ENCODE measurements around the gene MRPL16.
"Not testable (repeated sequence)": the region's sequence is repeated elsewhere in the genome, so short reads cannot be mapped to it uniquely, and the experiment has no call there.

MRPL16 gene

GRCh38 chr11:59810911-59811259, 307 bp upstream of the MRPL16 start:
- DNase-seq (ENCODE audit: low read depth), result no peak

DNA sequence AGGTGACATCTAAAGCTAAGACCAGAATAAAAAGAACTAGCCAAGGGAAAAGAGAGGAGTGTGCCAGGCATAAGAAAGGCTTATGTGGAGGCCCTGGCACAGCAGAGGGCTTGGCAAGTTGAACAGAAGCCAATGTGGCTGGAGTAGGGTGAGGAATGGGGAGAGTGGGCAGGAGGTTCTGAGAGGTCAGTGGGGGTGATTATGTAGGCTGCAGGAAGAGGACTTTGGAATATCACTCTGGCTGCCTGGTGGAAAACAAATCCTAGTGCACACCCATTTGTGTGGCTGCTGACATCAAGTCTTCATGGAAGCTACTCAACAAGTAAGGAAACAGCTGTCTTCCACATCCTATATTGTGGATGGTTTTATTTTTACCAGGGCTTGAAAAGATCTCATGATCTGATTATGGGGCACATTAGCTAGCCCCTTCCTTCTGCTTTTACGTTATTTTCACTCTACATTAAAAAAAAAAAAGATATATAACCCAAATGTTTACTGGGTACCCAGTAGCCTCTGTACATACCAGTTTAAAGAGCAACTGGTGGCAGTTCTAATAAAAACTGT, 3.4 kb downstream of the MRPL16 start:
- DNase-seq (ENCODE audit: low read depth), result no peak

GRCh38 chr11:59804061-59804460, 6.5 kb downstream of the MRPL16 start:
- no peak for DNase-seq (ENCODE audit: low read depth)

GRCh38 chr11:59802639-59803176, 7.9 kb downstream of the MRPL16 start:
- DNase-seq (ENCODE audit: low read depth), result peak; percentile 44

DNA sequence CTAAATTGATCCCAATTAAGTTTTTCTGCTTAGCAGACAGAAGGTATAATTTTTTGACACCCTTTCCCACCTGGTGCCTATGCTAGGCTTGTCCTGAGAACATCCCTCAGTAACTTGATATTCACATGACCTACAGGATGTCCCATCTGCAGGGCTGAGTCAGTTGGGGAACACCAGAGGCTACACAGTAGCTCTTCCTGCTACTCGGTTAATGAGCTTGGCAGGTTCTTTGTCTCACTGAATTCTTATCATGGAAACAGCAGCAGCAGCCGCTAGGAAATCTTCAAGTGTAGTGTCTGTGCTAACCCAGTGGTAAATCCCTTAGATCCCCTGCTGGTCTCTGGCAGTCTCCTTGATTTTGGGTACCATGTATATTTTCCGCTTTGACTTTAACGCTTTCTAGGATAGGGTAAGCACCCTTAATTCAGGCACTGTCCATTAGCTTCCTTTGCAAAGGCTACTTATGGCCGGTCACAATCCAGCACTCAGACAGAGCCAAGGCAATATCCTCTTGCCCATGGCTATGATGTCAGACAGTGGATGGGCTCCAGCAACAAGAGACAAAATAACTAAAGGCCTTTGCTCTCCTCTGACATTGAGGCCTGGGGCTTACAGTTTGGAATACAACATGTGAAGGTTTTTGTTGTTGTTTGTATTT, 8.5 kb downstream of the MRPL16 start:
- DNase-seq (ENCODE audit: low read depth), result peak; percentile 21

GRCh38 chr11:59801160-59801706, 9.3 kb downstream of the MRPL16 start:
- DNase-seq (ENCODE audit: low read depth), result no peak

DNA sequence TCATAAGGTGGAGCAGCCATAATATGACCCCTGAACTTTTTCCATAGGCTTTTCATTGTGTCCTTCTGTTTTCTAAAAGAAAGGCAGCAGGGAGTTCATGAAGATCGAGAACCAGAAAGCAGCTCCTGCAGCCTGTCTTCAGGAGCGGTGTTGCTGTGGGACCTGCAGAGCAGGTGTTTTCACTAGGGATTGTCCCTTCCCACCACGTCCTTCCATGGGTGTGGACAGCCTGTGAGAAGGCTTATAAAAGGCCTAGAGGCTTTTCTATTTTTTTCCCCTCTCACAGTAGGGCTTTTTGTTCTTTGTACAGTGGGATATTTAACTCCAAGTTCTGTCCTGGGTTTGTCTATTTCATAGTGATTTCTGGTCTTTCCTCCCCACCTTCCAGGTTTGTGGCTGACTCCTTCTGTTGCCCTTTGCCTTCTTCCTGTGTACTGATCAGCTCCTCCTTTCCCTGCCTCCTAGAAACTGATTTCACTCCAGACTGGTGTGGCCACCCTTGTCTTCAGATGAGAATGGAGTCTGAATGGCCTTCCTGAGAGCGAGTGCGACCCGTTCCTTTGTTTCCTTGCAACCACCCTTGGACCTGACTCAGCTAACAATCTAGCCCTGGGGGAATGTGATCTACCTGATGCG, 10.1 kb downstream of the MRPL16 start:
- DNase-seq (ENCODE audit: low read depth), result no peak

GRCh38 chr11:59794417-59794816, 16.2 kb downstream of the MRPL16 start:
- no peak for DNase-seq (ENCODE audit: low read depth)

GRCh38 chr11:59792507-59792906, 18.1 kb downstream of the MRPL16 start:
- DNase-seq (ENCODE audit: low read depth), result no peak

- DNase-seq (ENCODE audit: low read depth), result peak; percentile 53
Measured at GRCh38 chr11:59791639-59792038, 18.9 kb downstream of the MRPL16 start.

- DNase-seq (ENCODE audit: low read depth), result peak; percentile 75
Measured at GRCh38 chr11:59787816-59788215, 22.8 kb downstream of the MRPL16 start.

DNA sequence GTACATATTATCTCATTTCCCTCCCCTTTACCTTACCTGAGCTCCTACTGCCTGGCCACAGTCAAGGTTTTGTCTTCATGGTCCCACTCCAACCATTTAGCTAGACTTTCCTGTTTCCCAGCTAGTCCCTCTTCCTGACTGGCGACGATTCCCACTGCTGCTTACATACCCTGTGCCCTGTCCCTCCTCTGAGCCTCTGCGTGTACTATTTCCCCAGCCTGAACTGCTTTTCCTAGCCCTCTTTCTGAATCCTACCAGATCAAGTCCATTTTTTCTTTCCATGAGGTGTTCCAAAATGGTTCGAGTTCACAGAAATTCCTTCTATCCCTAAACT, 23.4 kb downstream of the MRPL16 start:
- DNase-seq (ENCODE audit: low read depth), result no peak

DNA sequence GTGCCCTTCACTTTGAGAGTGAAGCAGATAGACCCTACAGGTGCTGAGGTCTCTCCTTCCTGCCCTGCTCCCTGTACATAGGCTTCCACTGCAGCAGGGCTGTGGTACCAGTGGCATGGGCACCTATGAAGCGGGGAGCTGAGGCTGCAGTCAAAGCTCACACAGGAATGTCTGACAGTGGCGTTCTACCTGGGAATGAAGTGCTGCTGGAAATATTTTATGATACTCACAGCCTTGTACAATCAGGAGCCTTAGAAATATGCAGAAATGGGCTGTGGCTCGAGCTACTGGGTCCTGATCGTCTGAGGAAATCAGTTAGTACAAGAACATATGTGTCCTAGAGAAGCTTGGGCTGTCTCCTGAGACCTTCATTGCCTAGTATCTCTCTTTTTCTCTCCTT, 24.8 kb downstream of the MRPL16 start:
- no peak for DNase-seq (ENCODE audit: low read depth)

GRCh38 chr11:59784441-59784840, 26.1 kb downstream of the MRPL16 start:
- not testable (repeated sequence) for DNase-seq (ENCODE audit: low read depth)

- no peak for DNase-seq (ENCODE audit: low read depth)
Measured at GRCh38 chr11:59783632-59784090, 26.9 kb downstream of the MRPL16 start.

GRCh38 chr11:59782080-59782479, 28.5 kb downstream of the MRPL16 start:
- no peak for DNase-seq (ENCODE audit: low read depth)

DNA sequence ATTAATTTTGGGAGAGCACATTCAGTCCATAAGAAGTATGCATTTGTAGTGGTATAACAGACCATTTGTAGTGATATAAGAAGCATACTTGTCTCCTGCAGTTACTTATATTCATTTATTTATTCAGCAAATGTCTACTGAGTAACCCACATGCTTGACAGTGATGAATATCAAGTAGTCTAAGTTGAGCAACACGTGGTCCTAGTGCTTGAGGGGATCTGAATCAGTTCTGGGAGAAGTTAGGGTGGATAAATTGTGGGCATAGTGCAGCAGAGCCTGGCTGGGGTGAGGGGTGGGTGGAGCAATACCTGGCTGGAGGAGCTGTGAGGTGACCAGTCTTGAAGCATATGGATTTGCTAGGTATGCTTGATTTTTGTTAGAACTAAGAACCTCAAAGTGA, 31.1 kb downstream of the MRPL16 start:
- DNase-seq (ENCODE audit: low read depth), result peak; percentile 28

- DNase-seq (ENCODE audit: low read depth), result no peak
Measured at GRCh38 chr11:59778122-59778521, 32.5 kb downstream of the MRPL16 start.

GRCh38 chr11:59777104-59777503, 33.5 kb downstream of the MRPL16 start:
- no peak for DNase-seq (ENCODE audit: low read depth)

GRCh38 chr11:59776210-59777066, 34.1 kb downstream of the MRPL16 start:
- peak; percentile 86 for DNase-seq (ENCODE audit: low read depth)

DNA sequence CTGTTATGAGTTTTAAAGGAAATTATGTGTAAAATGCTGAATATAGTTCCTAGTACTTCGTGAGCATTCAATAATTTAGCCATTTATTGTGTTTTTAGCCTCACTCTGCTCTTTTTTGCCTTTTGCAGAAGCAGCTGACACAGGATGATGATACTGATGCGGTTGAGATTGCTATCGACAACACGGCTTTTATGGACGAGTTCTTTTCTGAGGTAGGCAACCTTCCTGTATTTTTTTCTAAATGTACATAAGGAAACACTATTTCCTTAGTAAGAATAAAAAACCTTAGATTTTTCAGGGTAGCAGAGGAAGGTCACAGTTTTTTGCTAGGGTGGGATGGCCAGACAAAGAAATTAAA, 37.5 kb downstream of the MRPL16 start:
- DNase-seq (ENCODE audit: low read depth), result no peak

DNA sequence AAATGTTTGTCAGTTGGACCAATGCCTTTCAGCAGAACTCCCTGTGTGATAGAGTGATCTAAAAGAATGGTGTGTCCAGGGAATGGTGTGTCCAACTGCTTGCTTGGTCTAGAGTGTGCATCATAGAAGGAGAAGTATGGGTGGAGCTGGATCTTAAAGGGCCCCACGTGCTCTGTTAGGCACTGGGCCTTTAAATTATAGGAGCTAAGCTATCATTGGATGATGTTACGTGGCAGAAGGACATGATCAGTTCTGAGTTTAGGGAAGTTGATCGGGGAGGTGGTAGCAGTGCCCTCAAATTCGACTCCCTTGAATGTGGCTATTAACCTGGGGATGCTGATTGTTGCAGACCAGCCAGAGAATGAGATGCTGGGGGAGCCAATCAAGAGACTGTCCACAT, 39.0 kb downstream of the MRPL16 start:
- DNase-seq (ENCODE audit: low read depth), result no peak

All from amniotic epithelial cell (primary cell).